Smooth muscle cell (in vitro differentiated cells): ENCODE measurements around the gene SHROOM3. TPM values are rescaled to one million over a fixed set of nuclear protein-coding genes. Genes with fewer than 3 reads are reported as not detected.

Experiments
- DNase-seq: peaks from one replicate; lab custom pipeline; 2025; ENCODE audit not compliant: unreplicated experiment; lab: John Stamatoyannopoulos, UW
- H2AFZ ChIP-seq: fragments of 200-600 bp; sonication (generic); 2 replicates; pipeline ENCODE4 v1.6.0; 2016; ENCODE audit warnings: antibody characterized with exemption, low read depth, mild to moderate bottlenecking
- H3F3A ChIP-seq: fragments of 200-600 bp; sonication (generic); 2 replicates; pipeline ENCODE4 v1.6.0; 2017; ENCODE audit warnings: antibody characterized with exemption, low read depth
- H3K27ac ChIP-seq: fragments of 200-600 bp; sonication (generic); 2 replicates; pipeline ENCODE4 v1.5.1; 2016; ENCODE audit warnings: low read depth, mild to moderate bottlenecking
- H3K27me3 ChIP-seq: fragments of 200-600 bp; sonication (generic); 2 replicates; pipeline ENCODE4 v1.6.1; 2016; ENCODE audit warnings: low read depth, mild to moderate bottlenecking
- H3K36me3 ChIP-seq: fragments of 200-600 bp; sonication (generic); 2 replicates; pipeline ENCODE4 v1.5.1; 2016; ENCODE audit warnings: low read depth
- H3K4me1 ChIP-seq: fragments of 200-600 bp; sonication (generic); 2 replicates; pipeline ENCODE4 v1.5.1; 2016; ENCODE audit warnings: low read depth
- H3K4me2 ChIP-seq: fragments of 200-600 bp; sonication (generic); 2 replicates; pipeline ENCODE4 v1.6.0; 2016; ENCODE audit warnings: mild to moderate bottlenecking
- H3K4me3 ChIP-seq: fragments of 200-600 bp; sonication (generic); 2 replicates; pipeline ENCODE4 v1.5.1; 2016; ENCODE audit warnings: mild to moderate bottlenecking
- H3K79me2 ChIP-seq: fragments of 200-600 bp; sonication (generic); 2 replicates; pipeline ENCODE4 v1.6.0; 2016; ENCODE audit warnings: low read depth, mild to moderate bottlenecking
- H3K9ac ChIP-seq: fragments of 200-600 bp; sonication (generic); 2 replicates; pipeline ENCODE4 v1.6.0; 2016; ENCODE audit warnings: low read depth
- H3K9me3 ChIP-seq: fragments of 200-600 bp; sonication (generic); replicated peaks from 2 replicates; pipeline ENCODE4 v1.5.1; 2016; ENCODE audit warnings: low read depth
- H4K20me1 ChIP-seq: fragments of 200-600 bp; sonication (generic); 2 replicates; pipeline ENCODE4 v1.6.0; 2016; ENCODE audit warnings: low read depth
- CTCF ChIP-seq: fragments of 200-600 bp; sonication (generic); IDR thresholded peaks from 2 replicates; pipeline ENCODE4 v1.5.1; 2017; ENCODE audit warnings: borderline replicate concordance, mild to moderate bottlenecking, antibody characterized with exemption; ENCODE audit not compliant: insufficient read depth, poor library complexity, severe bottlenecking
- WGBS: methylation state at CpG from one replicate; pipeline ENCODE4 v1.1.7; 2016; ENCODE audit warnings: low lambda C conversion rate; 5-methylcytosine and 5-hydroxymethylcytosine counted together
- polyA plus RNA-seq: library from polyadenylated mRNA; unstranded; fragments of >200 nt; fragmentation: Nextera tagmentation; extraction: Ambion mirVana; gene quantifications from 2 replicates; pipeline ENCODE4 v1.2.1, GENCODE V29; 2016
- total RNA-seq: library from RNA; depleted of rRNA; stranded (reverse); fragments of >200 nt; gene quantifications from 2 replicates; pipeline ENCODE4 v1.2.3, GENCODE V29; 2014

The SHROOM3 gene
- total and polyA plus RNA-seq, 2 experiments from 2014 or later, result 10.0 to 31.9 TPM

GRCh38 chr4:76708971-76709771, 274.1 kb downstream of the SHROOM3 start:
- 31% methylated on average over 5 of the region's 5 CpGs for WGBS
- no peak overlapping the region for H3K4me3 ChIP-seq
- peaks cover 17% of the 10 kb centered on the region for H3K4me1 ChIP-seq
- DNase-seq, result no peak
- H3K9ac ChIP-seq, result no peak overlapping the region
- peaks cover 30% of the 10 kb centered on the region for H3K79me2 ChIP-seq
- no peaks in the 10 kb centered on the region for H4K20me1 ChIP-seq
- H3K27me3 ChIP-seq, result no peaks in the 10 kb centered on the region
- H3K36me3 ChIP-seq, result peaks cover 3% of the 10 kb centered on the region
- H3K9me3 ChIP-seq, result no peaks in the 10 kb centered on the region
- H2AFZ ChIP-seq, result no peak overlapping the region
- peak overlapping the region; percentile 66 for H3K27ac ChIP-seq
- TF ChIP-seq CTCF, result no peak
- peak overlapping the region; percentile 43 for H3K4me2 ChIP-seq
- H3F3A ChIP-seq, result peaks cover 10% of the 10 kb centered on the region

- no peaks in the 10 kb centered on the region for H3K9me3 ChIP-seq
- DNase-seq, result no peak
- WGBS, result 79% methylated on average over 7 of the region's 7 CpGs
- peaks cover 3% of the 10 kb centered on the region for H3K36me3 ChIP-seq
- no peak overlapping the region for H2AFZ ChIP-seq
- no peak for TF ChIP-seq CTCF
- H3K79me2 ChIP-seq, result peaks cover 36% of the 10 kb centered on the region
- H3K27me3 ChIP-seq, result no peaks in the 10 kb centered on the region
- no peak overlapping the region for H3K4me2 ChIP-seq
- peaks cover 16% of the 10 kb centered on the region for H3K4me1 ChIP-seq
- H3K27ac ChIP-seq, result peak overlapping the region; percentile 66
- no peak overlapping the region for H3K4me3 ChIP-seq
- H4K20me1 ChIP-seq, result no peaks in the 10 kb centered on the region
- peaks cover 9% of the 10 kb centered on the region for H3F3A ChIP-seq
- no peak overlapping the region for H3K9ac ChIP-seq
Measured at GRCh38 chr4:76709772-76710090, 274.7 kb downstream of the SHROOM3 start.

- H2AFZ ChIP-seq, result no peak overlapping the region
- no peaks in the 10 kb centered on the region for H3F3A ChIP-seq
- no peaks in the 10 kb centered on the region for H3K27me3 ChIP-seq
- peaks cover 16% of the 10 kb centered on the region for H3K4me1 ChIP-seq
- H3K9ac ChIP-seq, result no peak overlapping the region
- 92% methylated on average over 5 of the region's 5 CpGs for WGBS
- H3K36me3 ChIP-seq, result peaks cover 3% of the 10 kb centered on the region
- H3K4me3 ChIP-seq, result no peak overlapping the region
- H4K20me1 ChIP-seq, result no peaks in the 10 kb centered on the region
- H3K27ac ChIP-seq, result no peak overlapping the region
- no peak overlapping the region for H3K4me2 ChIP-seq
- no peaks in the 10 kb centered on the region for H3K9me3 ChIP-seq
- DNase-seq, result no peak
- TF ChIP-seq CTCF, result no peak
- peaks cover 40% of the 10 kb centered on the region for H3K79me2 ChIP-seq
Measured at GRCh38 chr4:76712564-76712963, 277.5 kb downstream of the SHROOM3 start.

GRCh38 chr4:76714226-76714625, 279.2 kb downstream of the SHROOM3 start:
- H3K9ac ChIP-seq, result no peak overlapping the region
- H3K4me3 ChIP-seq, result no peak overlapping the region
- H2AFZ ChIP-seq, result no peak overlapping the region
- no peak overlapping the region for H3K4me2 ChIP-seq
- no peaks in the 10 kb centered on the region for H3F3A ChIP-seq
- peak overlapping the region; percentile 13 for H3K27ac ChIP-seq
- WGBS, result 100% methylated on average over 1 of the region's 1 CpG
- no peak for DNase-seq
- peaks cover 42% of the 10 kb centered on the region for H3K79me2 ChIP-seq
- H4K20me1 ChIP-seq, result no peaks in the 10 kb centered on the region
- TF ChIP-seq CTCF, result no peak
- H3K4me1 ChIP-seq, result peaks cover 20% of the 10 kb centered on the region
- H3K27me3 ChIP-seq, result no peaks in the 10 kb centered on the region
- H3K9me3 ChIP-seq, result no peaks in the 10 kb centered on the region
- peaks cover 3% of the 10 kb centered on the region for H3K36me3 ChIP-seq
